HCT116 (cell line): Measurements from ENCODE around the gene APBB2. TPM values are rescaled to one million over a fixed set of nuclear protein-coding genes. Genes with fewer than 3 reads are reported as not detected.

Source experiments
- ATAC-seq: fragments of 200-7000 bp; cut with Tn5 transposase; 2 replicates; pipeline ENCODE4 v1.9.1; 2020; ENCODE audit warnings: mild to moderate bottlenecking, moderate library complexity
- BruUV-seq: library from RNA; stranded (reverse); fragments of 400-500 nt; replicated peaks from 2 replicates; lab custom pipeline; 2021; lab: Mats Ljungman, UMichigan
- CTCF ChIA-PET: fragments of 300-600 bp; sonication (Branson Sonifier 250); formaldehyde crosslinking; loops from one replicate; lab custom pipeline; 2021; ENCODE audit warnings: antibody characterized with exemption; lab: Charles Lee
- POLR2A ChIA-PET: fragments of 300-600, 350-600 bp; sonication (Branson Sonifier 250); formaldehyde crosslinking; loops from one replicate; lab custom pipeline; 2021; ENCODE audit warnings: antibody characterized with exemption; lab: Charles Lee
- RAD21 ChIA-PET, 2 experiments: fragments of 300-600 bp; sonication (Branson Sonifier 250); formaldehyde crosslinking; loops; one replicate each; lab custom pipeline; 2023; ENCODE audit warnings: low total read pairs in 2 of 2; ENCODE audit not compliant: uncharacterized antibody in 2 of 2, unreplicated experiment in 2 of 2, low non-redundant PET in 1 of 2; lab: Charles Lee
- DNase-seq: peaks from one replicate; pipeline ENCODE4 v3.0.0-alpha.2; 2010; ENCODE audit warnings: low read depth, low spot score
- H2AFZ ChIP-seq: fragments of 200-600 bp; shearing (Covaris generic), sonication (generic); 2 replicates; pipeline ENCODE4 v1.6.1; 2017; ENCODE audit warnings: low read depth, mixed run types, mixed read lengths, antibody characterized with exemption, low read length; ENCODE audit not compliant: poor library complexity, severe bottlenecking
- H3K27ac ChIP-seq: 2 replicates; pipeline ENCODE4 v1.5.1; 2012; ENCODE audit warnings: low read depth, low read length
- H3K27me3 ChIP-seq: fragments of 200-600 bp; sonication (generic); 2 replicates; pipeline ENCODE4 v1.6.1; 2016; ENCODE audit warnings: mixed run types, low read length, mixed read lengths; ENCODE audit not compliant: insufficient read depth
- H3K36me3 ChIP-seq, 2 experiments: fragments of 200-500 bp in 1 of 2; fragments of 200-600 bp in 1 of 2; sonication (Bioruptor generic) in 1 of 2; sonication (generic) in 1 of 2; 2 replicates each; pipeline versions ENCODE4 v1.5.1 to v1.6.1; 2014 to 2016; ENCODE audit warnings: low read length in 2 of 2, inconsistent platforms in 1 of 2, mixed read lengths in 1 of 2, mixed run types in 1 of 2; ENCODE audit not compliant: insufficient read depth in 2 of 2, control insufficient read depth in 1 of 2
- H3K4me1 ChIP-seq, 2 experiments: fragments of 200-600 bp in 1 of 2; sonication (generic) in 1 of 2; 2 replicates each; pipeline versions ENCODE4 v1.5.1 to v1.6.1; 2012 to 2017; ENCODE audit warnings: low read length in 2 of 2, inconsistent platforms in 1 of 2, mild to moderate bottlenecking in 1 of 2, mixed read lengths in 1 of 2, mixed run types in 1 of 2, moderate library complexity in 1 of 2; ENCODE audit not compliant: insufficient read depth in 2 of 2, control insufficient read depth in 1 of 2
- H3K4me2 ChIP-seq: fragments of 200-600 bp; sonication (generic); 2 replicates; pipeline ENCODE4 v1.6.1; 2017; ENCODE audit warnings: mixed run types, low read length, mixed read lengths
- H3K4me3 ChIP-seq, 2 experiments: fragments of 200-600 bp in 1 of 2; sonication (generic) in 1 of 2; replicated peaks in 1 of 2; 2 replicates each; pipeline ENCODE4 v1.5.1; 2011 to 2016; ENCODE audit warnings: low read length in 2 of 2, control low read depth in 1 of 2, low read depth in 1 of 2, mild to moderate bottlenecking in 1 of 2, mixed read lengths in 1 of 2, mixed run types in 1 of 2
- H3K79me2 ChIP-seq: fragments of 200-600 bp; sonication (generic); 2 replicates; pipeline ENCODE4 v1.6.1; 2017; ENCODE audit warnings: mild to moderate bottlenecking, mixed run types, low read length, moderate library complexity, mixed read lengths; ENCODE audit not compliant: insufficient read depth
- H3K9ac ChIP-seq: fragments of 200-600 bp; sonication (generic); 2 replicates; pipeline ENCODE4 v1.6.1; 2016; ENCODE audit warnings: low read length, mixed read lengths
- H3K9me2 ChIP-seq: fragments of 200-600 bp; sonication (generic), shearing (Covaris generic); 2 replicates; pipeline ENCODE4 v1.6.1; 2017; ENCODE audit warnings: mixed run types, mild to moderate bottlenecking, moderate library complexity; ENCODE audit not compliant: insufficient read depth
- H3K9me3 ChIP-seq, 2 experiments: fragments of 200-500 bp in 1 of 2; fragments of 200-600 bp in 1 of 2; sonication (Bioruptor generic) in 1 of 2; sonication (generic) in 1 of 2; 2 replicates each; pipeline ENCODE4 v1.6.1; 2014 to 2017; ENCODE audit warnings: low read length in 2 of 2, mixed read lengths in 2 of 2, inconsistent platforms in 1 of 2, low read depth in 1 of 2, mild to moderate bottlenecking in 1 of 2, mixed run types in 1 of 2, moderate library complexity in 1 of 2; ENCODE audit not compliant: control insufficient read depth in 1 of 2, insufficient read depth in 1 of 2
- H4K20me1 ChIP-seq: fragments of 200-600 bp; sonication (generic), shearing (Covaris generic); 2 replicates; pipeline ENCODE4 v1.6.1; 2017; ENCODE audit warnings: mixed run types, mild to moderate bottlenecking, moderate library complexity; ENCODE audit not compliant: insufficient read depth
- CBX3 ChIP-seq: IDR thresholded peaks from 2 replicates; pipeline ENCODE4 v1.6.1; 2012; ENCODE audit warnings: low read depth
- EGR1 ChIP-seq: IDR thresholded peaks from 2 replicates; pipeline ENCODE4 v1.6.1; 2012; ENCODE audit warnings: low read depth
- EZH2 ChIP-seq: fragments of 200-600 bp; sonication (generic); IDR thresholded peaks from 2 replicates; pipeline ENCODE4 v1.6.1; 2017; ENCODE audit warnings: antibody characterized with exemption, mixed run types
- EZH2phosphoT487 ChIP-seq: fragments of 200-600 bp; IDR thresholded peaks from 2 replicates; pipeline ENCODE4 v1.6.1; 2018; ENCODE audit warnings: antibody characterized with exemption, borderline replicate concordance
- JUND ChIP-seq: IDR thresholded peaks from 2 replicates; pipeline ENCODE4 v1.6.1; 2012
- POLR2A ChIP-seq: IDR thresholded peaks from 2 replicates; pipeline ENCODE4 v1.7.0; 2011; ENCODE audit warnings: borderline replicate concordance; ENCODE audit not compliant: insufficient read depth, insufficient read length; ENCODE audit errors: extremely low read depth
- SP1 ChIP-seq: IDR thresholded peaks from 2 replicates; pipeline ENCODE4 v1.6.1; 2012; ENCODE audit warnings: low read depth
- SRF ChIP-seq: IDR thresholded peaks from 2 replicates; pipeline ENCODE4 v1.6.1; 2012; ENCODE audit warnings: low read depth
- ZFX ChIP-seq: fragments of 450-650 bp; IDR thresholded peaks from 2 replicates; pipeline ENCODE4 v1.6.1; 2017
- intact Hi-C: fragments of 100-400 bp; cut with micrococcal nuclease; formaldehyde crosslinking; loops from 2 replicates; pipeline ENCODE4 v1.10.0; 2022
- total RNA-seq: library from RNA; stranded (reverse); gene quantifications from one replicate; pipeline ENCODE4 v1.2.1, GENCODE V29; 2021; ENCODE audit not compliant: unreplicated experiment
- TF ChIP-seq, protein P1 (sequence below): IDR thresholded peaks from 2 replicates; pipeline ENCODE4 v1.6.1; 2012
- TF ChIP-seq, protein P2 (sequence below), 3 experiments: fragments of 200-600 bp in 1 of 3; sonication (generic) in 1 of 3; IDR thresholded peaks in 2 of 3; conservative IDR thresholded peaks in 1 of 3; 2 replicates each; pipeline ENCODE4 v1.5.1; 2012 to 2017; ENCODE audit warnings: low read depth in 2 of 3, low read length in 2 of 3, antibody characterized with exemption in 1 of 3, borderline replicate concordance in 1 of 3, control low read depth in 1 of 3, mild to moderate bottlenecking in 1 of 3, mixed read lengths in 1 of 3, mixed run types in 1 of 3, moderate library complexity in 1 of 3; ENCODE audit not compliant: insufficient read depth in 1 of 3

The APBB2 gene
- total RNA-seq, 1 experiment from 2014 or later, result 72.5 TPM

DNA sequence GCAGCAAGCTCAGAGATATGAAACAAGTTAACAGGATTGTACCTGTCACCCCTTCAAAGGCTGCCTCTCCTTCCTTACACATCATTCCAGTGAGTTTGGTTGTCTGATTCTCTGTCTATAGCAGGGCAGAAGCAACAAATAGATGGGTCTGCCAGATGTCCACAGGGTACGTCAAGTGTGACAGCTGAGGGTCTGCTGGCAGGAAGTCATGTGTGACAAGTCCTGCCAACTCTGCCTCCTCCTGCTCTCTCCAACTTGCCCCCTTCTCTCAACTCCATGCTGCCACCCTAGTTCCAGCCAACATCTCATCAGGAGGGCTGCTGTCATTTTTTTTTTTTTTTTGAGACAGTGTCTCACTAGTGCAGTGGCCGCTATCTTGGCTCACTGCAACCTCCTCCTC, 355.4 kb downstream of the APBB2 start:
- Histone ChIP-seq H3K9me3 (no peaks in the 10 kb centered on the region), H3K4me3 (no peak overlapping the region), H3K9ac (no peak overlapping the region), H3K9me2 (no peaks in the 10 kb centered on the region), H3K4me1 (no peaks in the 10 kb centered on the region), H3K27me3 (no peaks in the 10 kb centered on the region), H3K27ac (no peak overlapping the region), H3K4me2 (no peak overlapping the region), H3K36me3 (no peaks in the 10 kb centered on the region), H3K79me2 (no peaks in the 10 kb centered on the region), H2AFZ (no peak overlapping the region), H4K20me1 (no peaks in the 10 kb centered on the region)
- BruUV-seq, result no TSS peak
- ChIA-PET RAD21 (no interaction called here), POLR2A (interaction anchor here (0.7 kb wide), 1 partner anchor 41 kb away, joined by 3 read pairs; no protein-coding TSS in a partner anchor), CTCF (no interaction called here)
- ATAC-seq (no peak), DNase-seq (no peak)
- TF ChIP-seq EGR1 (no peak), SP1 (no peak), JUND (no peak), EZH2 (no peak), CBX3 (no peak), EZH2phosphoT487 (no peak), SRF (no peak), ZFX (no peak), POLR2A (no peak)
- TF ChIP-seq, protein P1, sequence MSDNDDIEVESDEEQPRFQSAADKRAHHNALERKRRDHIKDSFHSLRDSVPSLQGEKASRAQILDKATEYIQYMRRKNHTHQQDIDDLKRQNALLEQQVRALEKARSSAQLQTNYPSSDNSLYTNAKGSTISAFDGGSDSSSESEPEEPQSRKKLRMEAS, result no peak
- TF ChIP-seq, protein P2, sequence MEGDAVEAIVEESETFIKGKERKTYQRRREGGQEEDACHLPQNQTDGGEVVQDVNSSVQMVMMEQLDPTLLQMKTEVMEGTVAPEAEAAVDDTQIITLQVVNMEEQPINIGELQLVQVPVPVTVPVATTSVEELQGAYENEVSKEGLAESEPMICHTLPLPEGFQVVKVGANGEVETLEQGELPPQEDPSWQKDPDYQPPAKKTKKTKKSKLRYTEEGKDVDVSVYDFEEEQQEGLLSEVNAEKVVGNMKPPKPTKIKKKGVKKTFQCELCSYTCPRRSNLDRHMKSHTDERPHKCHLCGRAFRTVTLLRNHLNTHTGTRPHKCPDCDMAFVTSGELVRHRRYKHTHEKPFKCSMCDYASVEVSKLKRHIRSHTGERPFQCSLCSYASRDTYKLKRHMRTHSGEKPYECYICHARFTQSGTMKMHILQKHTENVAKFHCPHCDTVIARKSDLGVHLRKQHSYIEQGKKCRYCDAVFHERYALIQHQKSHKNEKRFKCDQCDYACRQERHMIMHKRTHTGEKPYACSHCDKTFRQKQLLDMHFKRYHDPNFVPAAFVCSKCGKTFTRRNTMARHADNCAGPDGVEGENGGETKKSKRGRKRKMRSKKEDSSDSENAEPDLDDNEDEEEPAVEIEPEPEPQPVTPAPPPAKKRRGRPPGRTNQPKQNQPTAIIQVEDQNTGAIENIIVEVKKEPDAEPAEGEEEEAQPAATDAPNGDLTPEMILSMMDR (IDR thresholded peaks at IDR 0.05 in 2 of 3, conservative IDR thresholded peaks at IDR 0.05 in 1 of 3; ENCODE audit: borderline replicate concordance in 1 of 3, insufficient read depth in 1 of 3, low read depth in 2 of 3, low read length in 2 of 3), result no peak
- intact Hi-C loops, result no loop called here
